IMR-90 (cell line): ENCODE results near the gene CR1L. TPM values are rescaled to one million over a fixed set of nuclear protein-coding genes. Genes with fewer than 3 reads are reported as not detected.
A peak's percentile ranks its signal among the peaks of the same experiment; 100 is the strongest.

Source experiments
- ATAC-seq: fragments of 200-7000 bp; cut with Tn5 transposase; 2 replicates; pipeline ENCODE4 v1.9.1; 2020; ENCODE audit warnings: low read depth, mild to moderate bottlenecking, moderate library complexity
- BruUV-seq: library from RNA; stranded (reverse); fragments of 400-500 nt; replicated peaks from 2 replicates; lab custom pipeline; 2021; lab: Mats Ljungman, UMichigan
- CTCF ChIA-PET: fragments of 300-600 bp; formaldehyde crosslinking; extraction: SDS; loops from one replicate; lab custom pipeline; 2021; ENCODE audit warnings: antibody characterized with exemption; lab: Yijun Ruan, JAX
- POLR2A ChIA-PET: fragments of 300-600 bp; sonication (Branson Sonifier 250); formaldehyde crosslinking; loops from one replicate; lab custom pipeline; 2022; ENCODE audit warnings: antibody characterized with exemption; ENCODE audit not compliant: unreplicated experiment; lab: Charles Lee
- DNase-seq: peaks from one replicate; pipeline ENCODE4 v3.0.0; 2013
- H2AFZ ChIP-seq: replicated peaks from 2 replicates; pipeline ENCODE3; 2013; ENCODE audit warnings: low read length, mild to moderate bottlenecking; ENCODE audit not compliant: poor library complexity
- H2AK5ac ChIP-seq: 2 replicates; pipeline ENCODE4 v1.6.1; 2013; ENCODE audit warnings: low read depth, low read length, inconsistent platforms
- H2AK9ac ChIP-seq: replicated peaks from 2 replicates; pipeline ENCODE3; 2013; ENCODE audit warnings: mild to moderate bottlenecking, low read depth, low read length, moderate library complexity; ENCODE audit not compliant: poor library complexity
- H2BK120ac ChIP-seq: 2 replicates; pipeline ENCODE4 v1.6.1; 2013; ENCODE audit warnings: low read depth, low read length, inconsistent platforms
- H2BK15ac ChIP-seq: 3 replicates; pipeline ENCODE4 v1.6.1; 2013; ENCODE audit warnings: low read depth, low read length, inconsistent platforms
- H2BK20ac ChIP-seq: 2 replicates; pipeline ENCODE4 v1.6.1; 2013; ENCODE audit warnings: low read depth, mild to moderate bottlenecking, inconsistent platforms, low read length, moderate library complexity
- H2BK5ac ChIP-seq: 2 replicates; pipeline ENCODE4 v1.6.1; 2013; ENCODE audit warnings: mild to moderate bottlenecking, low read depth, low read length, inconsistent platforms; ENCODE audit not compliant: poor library complexity, severe bottlenecking
- H3K14ac ChIP-seq: replicated peaks from 2 replicates; pipeline ENCODE4 v1.6.1; 2013; ENCODE audit warnings: low read depth, low read length, inconsistent platforms
- H3K18ac ChIP-seq: 2 replicates; pipeline ENCODE4 v1.6.1; 2013; ENCODE audit warnings: low read depth, low read length, control low read depth
- H3K23ac ChIP-seq: 2 replicates; pipeline ENCODE4 v1.6.1; 2013; ENCODE audit warnings: low read depth, low read length, inconsistent platforms
- H3K27ac ChIP-seq: 2 replicates; pipeline ENCODE4 v1.5.1; 2013; ENCODE audit warnings: mild to moderate bottlenecking, control low read depth, low read length; ENCODE audit not compliant: insufficient read depth
- H3K27me3 ChIP-seq: 2 replicates; pipeline ENCODE4 v1.6.1; 2013; ENCODE audit warnings: low read length; ENCODE audit not compliant: control insufficient read depth, insufficient read depth
- H3K36me3 ChIP-seq: 2 replicates; pipeline ENCODE4 v1.6.1; 2013; ENCODE audit warnings: low read length, mixed read lengths; ENCODE audit not compliant: control insufficient read depth, insufficient read depth
- H3K4ac ChIP-seq: 2 replicates; pipeline ENCODE4 v1.6.1; 2013; ENCODE audit warnings: low read depth, low read length, inconsistent platforms
- H3K4me1 ChIP-seq: 2 replicates; pipeline ENCODE4 v1.6.1; 2013; ENCODE audit warnings: low read length, mixed read lengths; ENCODE audit not compliant: control insufficient read depth, insufficient read depth
- H3K4me2 ChIP-seq: 2 replicates; pipeline ENCODE4 v1.6.1; 2013; ENCODE audit warnings: low read depth, mild to moderate bottlenecking, control low read depth, low read length, moderate library complexity
- H3K4me3 ChIP-seq: 2 replicates; pipeline ENCODE4 v1.5.1; 2013; ENCODE audit warnings: low read depth, mild to moderate bottlenecking, control low read depth, low read length, moderate library complexity; ENCODE audit not compliant: insufficient read depth
- H3K56ac ChIP-seq: 2 replicates; pipeline ENCODE4 v1.6.1; 2013; ENCODE audit warnings: low read length, inconsistent platforms; ENCODE audit not compliant: insufficient read depth; ENCODE audit errors: extremely low read depth
- H3K79me1 ChIP-seq, 2 experiments: 2 replicates each; pipeline ENCODE4 v1.6.1; 2013; ENCODE audit warnings: low read length in 2 of 2, inconsistent platforms in 1 of 2, low read depth in 1 of 2
- H3K9ac ChIP-seq: 2 replicates; pipeline ENCODE4 v1.6.1; 2013; ENCODE audit warnings: low read depth, low read length, control low read depth
- H3K9me1 ChIP-seq: 2 replicates; pipeline ENCODE4 v1.6.1; 2013; ENCODE audit warnings: low read length, inconsistent platforms; ENCODE audit not compliant: insufficient read depth
- H3K9me3 ChIP-seq: 2 replicates; pipeline ENCODE4 v1.6.1; 2013; ENCODE audit warnings: low read length; ENCODE audit not compliant: control insufficient read depth, insufficient read depth
- H4K20me1 ChIP-seq: 2 replicates; pipeline ENCODE4 v1.6.1; 2013; ENCODE audit warnings: low read length, inconsistent platforms; ENCODE audit not compliant: insufficient read depth
- H4K5ac ChIP-seq: 2 replicates; pipeline ENCODE4 v1.6.1; 2013; ENCODE audit warnings: mild to moderate bottlenecking, low read depth, low read length, control low read depth
- H4K8ac ChIP-seq, 2 experiments: 2 replicates each; pipeline ENCODE4 v1.6.1; 2013; ENCODE audit warnings: low read depth in 2 of 2, low read length in 2 of 2, control low read depth in 1 of 2, inconsistent platforms in 1 of 2
- H4K91ac ChIP-seq: 2 replicates; pipeline ENCODE4 v1.6.1; 2013; ENCODE audit warnings: low read depth, low read length, inconsistent platforms; ENCODE audit not compliant: insufficient read depth
- BHLHE40 ChIP-seq: fragments of 150-350 bp; IDR thresholded peaks from 2 replicates; pipeline ENCODE4 v1.6.1; 2016; ENCODE audit warnings: mild to moderate bottlenecking, low read depth, low read length
- CEBPB ChIP-seq: IDR thresholded peaks from 2 replicates; pipeline ENCODE4 v1.6.1; 2012; ENCODE audit warnings: low read depth, low read length, improper control_type of control experiment
- CHD1 ChIP-seq: IDR thresholded peaks from 2 replicates; pipeline ENCODE4 v1.6.1; 2012; ENCODE audit warnings: low read depth, low read length, improper control_type of control experiment
- FOS ChIP-seq: fragments of 150-350 bp; IDR thresholded peaks from 2 replicates; pipeline ENCODE4 v1.6.1; 2016; ENCODE audit warnings: low read depth, low read length
- MAFK ChIP-seq: IDR thresholded peaks from 2 replicates; pipeline ENCODE4 v1.6.1; 2012; ENCODE audit warnings: low read depth, low read length, improper control_type of control experiment
- MAZ ChIP-seq: IDR thresholded peaks from 2 replicates; pipeline ENCODE4 v1.6.1; 2012; ENCODE audit warnings: low read depth, mild to moderate bottlenecking, low read length, improper control_type of control experiment, moderate library complexity, borderline replicate concordance
- MXI1 ChIP-seq: IDR thresholded peaks from 2 replicates; pipeline ENCODE4 v1.6.1; 2012; ENCODE audit warnings: low read depth, mild to moderate bottlenecking, low read length, moderate library complexity, borderline replicate concordance
- NFE2L2 ChIP-seq: fragments of 150-350 bp; IDR thresholded peaks from 2 replicates; pipeline ENCODE4 v1.6.1; 2016; ENCODE audit warnings: low read depth, mild to moderate bottlenecking, low read length
- POLR2A ChIP-seq: IDR thresholded peaks from 2 replicates; pipeline ENCODE4 v1.6.1; 2012; ENCODE audit warnings: mild to moderate bottlenecking, low read depth, low read length
- RAD21 ChIP-seq: IDR thresholded peaks from 2 replicates; pipeline ENCODE4 v1.6.1; 2012; ENCODE audit warnings: low read length, improper control_type of control experiment
- RCOR1 ChIP-seq: IDR thresholded peaks from 2 replicates; pipeline ENCODE4 v1.6.1; 2012; ENCODE audit warnings: mild to moderate bottlenecking, low read length, improper control_type of control experiment; ENCODE audit not compliant: insufficient replicate concordance
- RFX5 ChIP-seq: IDR thresholded peaks from 2 replicates; pipeline ENCODE4 v1.8.0; 2012; ENCODE audit warnings: low read depth, mild to moderate bottlenecking, low read length, moderate library complexity
- SMC3 ChIP-seq: fragments of 150-350 bp; IDR thresholded peaks from 2 replicates; pipeline ENCODE4 v1.6.1; 2016; ENCODE audit warnings: low read depth, mild to moderate bottlenecking, antibody characterized with exemption, low read length, moderate library complexity
- WGBS, 2 experiments: methylation state at CpG; one replicate each; pipeline versions ENCODE4 v1.1.5 to v1.1.7; 2013; ENCODE audit warnings: missing lambda C conversion rate in 2 of 2; ENCODE audit not compliant: insufficient read length in 1 of 2; ENCODE audit errors: extremely low coverage in 2 of 2; 5-methylcytosine and 5-hydroxymethylcytosine counted together
- dilution Hi-C: fragments of 300-500 bp; cut with HindIII; formaldehyde crosslinking; loops from one replicate; pipeline ENCODE4 v1.14.3; 2018; ENCODE audit warnings: low sequenced_read_pairs; ENCODE audit not compliant: unreplicated experiment
- in situ Hi-C: fragments of 300-500 bp; cut with MboI; formaldehyde crosslinking; loops from 3 replicates; pipeline ENCODE4 v1.14.3; 2019; ENCODE audit warnings: low sequenced_read_pairs, inconsistent platforms, mixed read lengths
- intact Hi-C: fragments of 100-400 bp; cut with micrococcal nuclease; formaldehyde crosslinking; loops from 2 replicates; pipeline ENCODE4 v1.10.0; 2022
- polyA plus RNA-seq, 3 experiments: library from polyadenylated mRNA; depleted of rRNA; stranded (reverse); fragments of >200 nt; gene quantifications; 2 replicates each; pipeline ENCODE4 v1.2.3, GENCODE V29; 2012; ENCODE audit warnings: low replicate concordance in 1 of 3
- total RNA-seq: library from RNA; depleted of rRNA; stranded (reverse); fragments of >200 nt; gene quantifications from 2 replicates; pipeline ENCODE4 v1.2.3, GENCODE V29; 2012
- TF ChIP-seq, protein P1 (sequence below): conservative IDR thresholded peaks from 2 replicates; pipeline ENCODE4 v1.5.1; 2012; ENCODE audit warnings: mild to moderate bottlenecking, low read depth, low read length, improper control_type of control experiment
- TF ChIP-seq, protein P2 (sequence below): fragments of 150-350 bp; IDR thresholded peaks from 2 replicates; pipeline ENCODE4 v1.6.1; 2016; ENCODE audit warnings: low read depth, mild to moderate bottlenecking, low read length, moderate library complexity, borderline replicate concordance
- TF ChIP-seq, protein P3 (sequence below): fragments of 150-350 bp; IDR thresholded peaks from 2 replicates; pipeline ENCODE4 v1.6.1; 2017; ENCODE audit warnings: mild to moderate bottlenecking, antibody characterized with exemption, low read length, low read depth

The CR1L gene
- total and polyA plus RNA-seq, 2 of the 4 experiments (the other 2 are of a cell fraction): not detected

DNA sequence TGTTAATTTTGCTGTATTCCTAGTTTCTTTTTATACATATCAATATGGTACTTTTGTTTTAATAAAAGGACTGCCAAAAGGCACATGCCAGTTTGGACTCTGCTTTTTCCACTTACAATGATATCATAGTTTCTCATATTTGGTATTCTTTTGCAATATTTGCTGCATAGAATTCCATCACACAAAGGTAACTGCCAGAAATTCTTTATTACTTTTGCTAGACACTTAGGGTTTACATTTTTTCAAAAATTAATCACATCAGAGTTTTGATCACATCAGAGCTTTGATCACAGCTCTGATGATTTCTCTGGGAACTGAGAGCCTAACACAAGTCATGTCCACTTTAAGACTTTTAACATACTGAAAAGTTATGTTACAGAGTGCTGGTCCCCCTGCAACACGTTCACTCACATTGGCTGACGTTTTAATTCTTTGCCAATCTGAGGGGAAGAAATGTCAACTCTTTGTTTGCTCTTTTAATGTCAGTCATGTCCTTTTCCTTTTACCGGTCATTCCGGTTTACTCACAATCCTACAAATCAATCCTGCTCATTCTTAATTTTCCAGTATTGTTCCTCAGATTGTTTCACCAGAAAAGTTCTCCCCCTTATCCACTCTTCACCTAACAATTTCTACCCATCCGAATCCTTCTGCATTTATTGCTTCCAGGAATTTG is 105.8 kb downstream of the CR1L start:
- dilution Hi-C loops: no loop called here
- Histone ChIP-seq H3K4me1 (peaks cover 4% of the 10 kb centered on the region; the same call in 1 of the 2 replicates), H3K9me1 (no peaks in the 10 kb centered on the region), H4K5ac (peak overlapping the region; percentile 52; the same call in 1 of the 2 replicates), H2AK5ac (no peak overlapping the region), H3K18ac (no peak overlapping the region), H3K9me3 (no peaks in the 10 kb centered on the region), H3K4me2 (peak overlapping the region; percentile 69), H3K79me1 (peaks cover 15 to 35% of the 10 kb centered on the region in 2 experiments), H2AFZ (no peak overlapping the region), H3K4me3 (no peak overlapping the region; the same call in 1 of the 2 replicates), H4K8ac (peak overlapping the region; percentile 94 to 95), H2BK20ac (no peak overlapping the region), H3K4ac (no peak overlapping the region), H3K36me3 (no peaks in the 10 kb centered on the region), H3K23ac (no peak overlapping the region), H3K56ac (no peak overlapping the region), H3K14ac (no peak overlapping the region), H3K9ac (peak overlapping the region; percentile 55; the same call in 1 of the 2 replicates), H4K20me1 (peaks cover 30% of the 10 kb centered on the region), H3K27ac (no peak overlapping the region), H2BK120ac (no peak overlapping the region), H2BK15ac (no peak overlapping the region), H2AK9ac (no peak overlapping the region), H4K91ac (no peak overlapping the region), H2BK5ac (no peak overlapping the region), H3K27me3 (no peaks in the 10 kb centered on the region)
- no TSS peak for BruUV-seq
- TF ChIP-seq SMC3 (no peak), RAD21 (no peak), BHLHE40 (no peak), RFX5 (no peak), CEBPB (no peak), MAZ (no peak), RCOR1 (no peak), FOS (no peak), CHD1 (no peak), MAFK (no peak), NFE2L2 (no peak), POLR2A (no peak), MXI1 (no peak)
- TF ChIP-seq, protein P1, sequence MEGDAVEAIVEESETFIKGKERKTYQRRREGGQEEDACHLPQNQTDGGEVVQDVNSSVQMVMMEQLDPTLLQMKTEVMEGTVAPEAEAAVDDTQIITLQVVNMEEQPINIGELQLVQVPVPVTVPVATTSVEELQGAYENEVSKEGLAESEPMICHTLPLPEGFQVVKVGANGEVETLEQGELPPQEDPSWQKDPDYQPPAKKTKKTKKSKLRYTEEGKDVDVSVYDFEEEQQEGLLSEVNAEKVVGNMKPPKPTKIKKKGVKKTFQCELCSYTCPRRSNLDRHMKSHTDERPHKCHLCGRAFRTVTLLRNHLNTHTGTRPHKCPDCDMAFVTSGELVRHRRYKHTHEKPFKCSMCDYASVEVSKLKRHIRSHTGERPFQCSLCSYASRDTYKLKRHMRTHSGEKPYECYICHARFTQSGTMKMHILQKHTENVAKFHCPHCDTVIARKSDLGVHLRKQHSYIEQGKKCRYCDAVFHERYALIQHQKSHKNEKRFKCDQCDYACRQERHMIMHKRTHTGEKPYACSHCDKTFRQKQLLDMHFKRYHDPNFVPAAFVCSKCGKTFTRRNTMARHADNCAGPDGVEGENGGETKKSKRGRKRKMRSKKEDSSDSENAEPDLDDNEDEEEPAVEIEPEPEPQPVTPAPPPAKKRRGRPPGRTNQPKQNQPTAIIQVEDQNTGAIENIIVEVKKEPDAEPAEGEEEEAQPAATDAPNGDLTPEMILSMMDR: no peak
- TF ChIP-seq, protein P2, sequence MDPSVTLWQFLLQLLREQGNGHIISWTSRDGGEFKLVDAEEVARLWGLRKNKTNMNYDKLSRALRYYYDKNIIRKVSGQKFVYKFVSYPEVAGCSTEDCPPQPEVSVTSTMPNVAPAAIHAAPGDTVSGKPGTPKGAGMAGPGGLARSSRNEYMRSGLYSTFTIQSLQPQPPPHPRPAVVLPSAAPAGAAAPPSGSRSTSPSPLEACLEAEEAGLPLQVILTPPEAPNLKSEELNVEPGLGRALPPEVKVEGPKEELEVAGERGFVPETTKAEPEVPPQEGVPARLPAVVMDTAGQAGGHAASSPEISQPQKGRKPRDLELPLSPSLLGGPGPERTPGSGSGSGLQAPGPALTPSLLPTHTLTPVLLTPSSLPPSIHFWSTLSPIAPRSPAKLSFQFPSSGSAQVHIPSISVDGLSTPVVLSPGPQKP: no peak
- TF ChIP-seq, protein P3, sequence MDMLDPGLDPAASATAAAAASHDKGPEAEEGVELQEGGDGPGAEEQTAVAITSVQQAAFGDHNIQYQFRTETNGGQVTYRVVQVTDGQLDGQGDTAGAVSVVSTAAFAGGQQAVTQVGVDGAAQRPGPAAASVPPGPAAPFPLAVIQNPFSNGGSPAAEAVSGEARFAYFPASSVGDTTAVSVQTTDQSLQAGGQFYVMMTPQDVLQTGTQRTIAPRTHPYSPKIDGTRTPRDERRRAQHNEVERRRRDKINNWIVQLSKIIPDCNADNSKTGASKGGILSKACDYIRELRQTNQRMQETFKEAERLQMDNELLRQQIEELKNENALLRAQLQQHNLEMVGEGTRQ: no peak
- DNase-seq: no peak
- ChIA-PET POLR2A (no interaction called here), CTCF (no interaction called here)
- ATAC-seq: no peak
- in situ Hi-C loops: no loop called here
- WGBS, 2 experiments: 80 to 100% methylated on average over 1 to 2 of the region's 5 CpGs
- intact Hi-C loops: no loop called here
